ENCODE data around the gene NRCAM. TPM values are rescaled to one million over a fixed set of nuclear protein-coding genes. Genes with fewer than 3 reads are reported as not detected.

The NRCAM gene
- total RNA-seq, 1 donor from 2014 or later: 0.26 TPM

DNA sequence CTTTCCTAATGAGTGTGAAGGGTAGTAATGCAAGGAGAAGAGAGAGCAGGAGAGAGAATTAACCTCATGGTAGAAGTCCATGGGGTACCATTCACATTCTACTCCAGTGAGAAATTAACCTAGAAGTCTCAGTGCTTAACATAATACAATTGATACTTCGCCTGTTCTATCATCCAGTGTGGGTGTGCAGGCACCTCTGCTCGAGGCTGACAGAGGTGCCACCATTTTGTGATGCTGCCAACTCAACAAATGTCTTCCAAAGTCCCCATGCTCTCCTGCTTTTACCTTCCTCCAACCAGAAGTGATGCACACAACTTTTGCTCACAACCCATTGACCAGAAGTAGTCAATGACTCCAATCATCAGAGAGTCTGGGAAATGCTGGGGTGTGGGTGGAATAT lies 207.8 kb downstream of the NRCAM start:
- Histone ChIP-seq H3K36me3 (ENCODE audit: control insufficient read depth, insufficient read depth, low read length) (no peaks in the 10 kb centered on the region), H3K4me3 (ENCODE audit: low read depth, low read length) (no peak overlapping the region), H3K27me3 (ENCODE audit: control insufficient read depth, insufficient read depth, low read length) (no peaks in the 10 kb centered on the region)
- TF ChIP-seq, protein P1, sequence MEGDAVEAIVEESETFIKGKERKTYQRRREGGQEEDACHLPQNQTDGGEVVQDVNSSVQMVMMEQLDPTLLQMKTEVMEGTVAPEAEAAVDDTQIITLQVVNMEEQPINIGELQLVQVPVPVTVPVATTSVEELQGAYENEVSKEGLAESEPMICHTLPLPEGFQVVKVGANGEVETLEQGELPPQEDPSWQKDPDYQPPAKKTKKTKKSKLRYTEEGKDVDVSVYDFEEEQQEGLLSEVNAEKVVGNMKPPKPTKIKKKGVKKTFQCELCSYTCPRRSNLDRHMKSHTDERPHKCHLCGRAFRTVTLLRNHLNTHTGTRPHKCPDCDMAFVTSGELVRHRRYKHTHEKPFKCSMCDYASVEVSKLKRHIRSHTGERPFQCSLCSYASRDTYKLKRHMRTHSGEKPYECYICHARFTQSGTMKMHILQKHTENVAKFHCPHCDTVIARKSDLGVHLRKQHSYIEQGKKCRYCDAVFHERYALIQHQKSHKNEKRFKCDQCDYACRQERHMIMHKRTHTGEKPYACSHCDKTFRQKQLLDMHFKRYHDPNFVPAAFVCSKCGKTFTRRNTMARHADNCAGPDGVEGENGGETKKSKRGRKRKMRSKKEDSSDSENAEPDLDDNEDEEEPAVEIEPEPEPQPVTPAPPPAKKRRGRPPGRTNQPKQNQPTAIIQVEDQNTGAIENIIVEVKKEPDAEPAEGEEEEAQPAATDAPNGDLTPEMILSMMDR (IDR thresholded peaks at IDR 0.05; ENCODE audit: insufficient read depth, low read length, severe bottlenecking): no peak
- no peak for FAIRE-seq
- no peak for DNase-seq (ENCODE audit: low read depth)

GRCh38 chr7:108247614-108248013 lies 208.6 kb downstream of the NRCAM start:
- no peaks in the 10 kb centered on the region for H3K36me3 ChIP-seq (ENCODE audit: control insufficient read depth, insufficient read depth, low read length)
- DNase-seq (ENCODE audit: low read depth): peak; percentile 66
- H3K27me3 ChIP-seq (ENCODE audit: control insufficient read depth, insufficient read depth, low read length): no peaks in the 10 kb centered on the region
- FAIRE-seq: no peak
- TF ChIP-seq, protein P1 (IDR thresholded peaks at IDR 0.05; ENCODE audit: insufficient read depth, low read length, severe bottlenecking): no peak
- no peak overlapping the region for H3K4me3 ChIP-seq (ENCODE audit: low read depth, low read length)

- Histone ChIP-seq H3K4me3 (ENCODE audit: low read depth, low read length) (no peak overlapping the region), H3K27me3 (ENCODE audit: control insufficient read depth, insufficient read depth, low read length) (no peaks in the 10 kb centered on the region), H3K36me3 (ENCODE audit: control insufficient read depth, insufficient read depth, low read length) (no peaks in the 10 kb centered on the region)
- FAIRE-seq (peak; percentile 97), DNase-seq (ENCODE audit: low read depth) (peak; percentile 99)
- TF ChIP-seq, protein P1 (IDR thresholded peaks at IDR 0.05; ENCODE audit: insufficient read depth, low read length, severe bottlenecking): peak; percentile 27
Observed at GRCh38 chr7:108246227-108246837, 209.9 kb downstream of the NRCAM start.

DNA sequence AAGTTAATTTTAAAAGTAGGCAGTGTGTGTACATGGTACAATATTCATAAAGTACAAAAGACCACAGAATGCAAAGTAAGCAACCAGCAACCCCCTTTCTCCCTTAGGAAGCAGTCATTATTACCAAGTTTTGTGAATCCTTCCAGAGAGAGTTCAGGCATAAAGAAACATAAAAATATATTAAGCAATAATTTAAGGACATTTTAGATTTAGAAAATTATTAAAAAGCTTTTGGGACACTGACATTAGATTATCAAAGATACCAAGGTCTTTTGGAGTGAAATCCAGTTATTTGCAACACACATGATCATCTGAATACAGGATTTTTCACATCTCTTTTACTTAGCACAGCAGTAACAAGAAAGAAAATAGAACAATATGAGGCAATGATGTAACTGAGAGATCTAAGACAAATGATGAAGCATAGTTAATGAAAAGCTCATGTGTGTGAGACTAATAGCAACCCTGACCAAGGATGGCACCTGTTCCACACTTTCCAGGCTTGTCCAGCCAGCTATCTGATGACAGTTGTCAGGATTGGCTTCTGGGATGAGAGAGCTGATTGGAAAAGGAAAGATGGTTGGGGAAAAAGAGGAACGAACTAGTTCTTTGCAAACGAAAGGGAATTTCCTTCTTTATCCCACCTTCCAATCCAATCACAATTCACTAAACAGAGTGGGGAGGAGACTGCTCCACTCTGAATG lies 210.6 kb downstream of the NRCAM start:
- Histone ChIP-seq H3K36me3 (ENCODE audit: control insufficient read depth, insufficient read depth, low read length) (no peaks in the 10 kb centered on the region), H3K4me3 (ENCODE audit: low read depth, low read length) (no peak overlapping the region), H3K27me3 (ENCODE audit: control insufficient read depth, insufficient read depth, low read length) (no peaks in the 10 kb centered on the region)
- TF ChIP-seq, protein P1 (IDR thresholded peaks at IDR 0.05; ENCODE audit: insufficient read depth, low read length, severe bottlenecking): no peak
- no peak for FAIRE-seq
- no peak for DNase-seq (ENCODE audit: low read depth)

DNA sequence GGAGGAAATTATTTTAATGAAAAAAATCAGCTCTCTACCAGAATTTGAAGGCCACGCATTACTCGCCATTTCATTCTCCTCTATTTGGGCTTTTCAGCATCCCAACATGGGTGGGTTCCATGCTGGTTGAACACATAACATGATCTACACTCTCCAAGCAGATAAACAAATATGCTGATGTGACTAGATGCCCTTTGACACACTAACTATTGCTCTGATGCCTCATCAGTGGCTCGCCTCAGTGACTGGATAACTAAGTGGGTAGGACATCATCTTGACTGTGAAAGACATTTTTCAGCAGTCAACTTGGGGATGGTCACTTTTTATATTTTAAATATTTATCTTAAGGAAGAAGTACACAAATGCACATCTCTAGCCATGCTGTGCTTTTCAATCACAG lies 212.1 kb downstream of the NRCAM start:
- TF ChIP-seq, protein P1 (IDR thresholded peaks at IDR 0.05; ENCODE audit: insufficient read depth, low read length, severe bottlenecking): no peak
- DNase-seq (ENCODE audit: low read depth): peak; percentile 30
- FAIRE-seq: no peak
- Histone ChIP-seq H3K36me3 (ENCODE audit: control insufficient read depth, insufficient read depth, low read length) (no peaks in the 10 kb centered on the region), H3K4me3 (ENCODE audit: low read depth, low read length) (no peak overlapping the region), H3K27me3 (ENCODE audit: control insufficient read depth, insufficient read depth, low read length) (no peaks in the 10 kb centered on the region)
